NK-92 (cell line): Measurements from ENCODE around the gene SSBP3.

Experiments
- DNase-seq: peaks from one replicate; lab custom pipeline; 2025; ENCODE audit not compliant: unreplicated experiment; lab: John Stamatoyannopoulos, UW

The SSBP3 gene

DNA sequence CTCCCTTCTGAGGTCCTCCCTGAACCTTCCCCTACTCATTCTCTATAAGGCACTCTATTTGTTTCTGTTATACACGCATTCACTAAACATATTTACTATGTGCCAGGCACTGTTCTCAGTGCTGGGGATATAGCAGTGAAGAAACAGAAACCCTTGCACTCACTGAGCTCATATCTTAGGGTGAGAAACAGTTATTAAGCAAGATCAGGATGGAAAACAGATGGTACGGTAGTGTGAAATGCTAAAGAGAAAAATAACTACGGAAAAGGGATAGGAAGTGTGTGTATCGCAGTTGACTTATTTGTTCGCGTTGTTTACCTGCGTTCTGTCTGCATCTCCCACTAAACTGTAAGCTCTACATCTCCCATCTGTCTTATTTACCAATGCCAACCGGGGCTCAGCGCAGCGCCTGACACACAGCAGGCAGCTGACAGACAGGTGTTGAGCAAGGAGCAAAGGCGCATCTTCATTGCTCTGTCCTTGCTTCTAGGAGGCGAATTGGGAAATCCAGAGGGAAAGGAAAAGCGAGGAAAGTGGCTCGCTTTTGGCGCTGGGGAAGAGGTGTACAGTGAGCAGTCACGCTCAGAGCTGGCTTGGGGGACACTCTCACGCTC lies 206.9 kb downstream of the SSBP3 start:
- DNase-seq: no peak

- DNase-seq: no peak
Measured at GRCh38 chr1:54193453-54193852, 212.7 kb downstream of the SSBP3 start.

DNA sequence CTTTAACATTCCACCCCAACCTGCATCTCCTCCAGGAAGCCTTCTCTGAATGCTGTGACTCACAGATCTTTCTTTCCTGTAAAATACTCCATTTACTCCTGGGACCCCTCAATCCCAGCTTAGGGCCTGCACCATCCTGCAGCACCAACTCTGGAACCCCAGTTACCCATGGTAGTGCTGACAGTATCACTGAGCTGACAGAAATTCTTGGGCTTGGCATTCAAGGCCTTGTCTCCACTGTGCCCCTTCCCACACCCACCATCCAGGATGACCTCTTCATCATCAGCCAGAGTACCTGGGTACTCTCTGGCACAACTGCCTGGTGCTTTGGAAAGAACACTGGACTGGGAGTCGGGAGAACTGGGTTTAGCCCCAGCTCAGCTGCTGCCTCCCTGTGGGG lies 214.7 kb downstream of the SSBP3 start:
- no peak for DNase-seq

GRCh38 chr1:54190526-54190925 lies 215.7 kb downstream of the SSBP3 start:
- DNase-seq: no peak

DNA sequence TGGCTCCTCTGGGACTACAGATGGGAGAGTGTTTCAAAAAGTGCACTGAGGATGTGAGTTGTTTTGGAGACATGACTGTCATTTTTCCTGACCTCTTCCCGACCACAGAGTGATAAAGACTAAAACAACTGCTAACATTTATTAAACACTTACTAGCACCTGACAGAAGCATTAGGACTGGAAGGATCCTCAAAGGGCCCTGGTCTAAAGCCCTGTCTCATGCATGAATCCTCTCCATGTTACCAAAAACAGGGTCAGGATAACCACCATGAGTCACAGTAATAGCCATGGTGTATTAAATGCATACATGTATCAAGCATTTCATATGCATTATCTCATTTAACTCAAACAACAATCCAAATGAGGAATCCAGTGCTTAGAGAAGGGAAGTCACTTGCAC lies 217.9 kb downstream of the SSBP3 start:
- DNase-seq: no peak

GRCh38 chr1:54186056-54186455 lies 220.1 kb downstream of the SSBP3 start:
- no peak for DNase-seq

- no peak for DNase-seq
Measured at GRCh38 chr1:54180701-54181360, 225.4 kb downstream of the SSBP3 start.

DNA sequence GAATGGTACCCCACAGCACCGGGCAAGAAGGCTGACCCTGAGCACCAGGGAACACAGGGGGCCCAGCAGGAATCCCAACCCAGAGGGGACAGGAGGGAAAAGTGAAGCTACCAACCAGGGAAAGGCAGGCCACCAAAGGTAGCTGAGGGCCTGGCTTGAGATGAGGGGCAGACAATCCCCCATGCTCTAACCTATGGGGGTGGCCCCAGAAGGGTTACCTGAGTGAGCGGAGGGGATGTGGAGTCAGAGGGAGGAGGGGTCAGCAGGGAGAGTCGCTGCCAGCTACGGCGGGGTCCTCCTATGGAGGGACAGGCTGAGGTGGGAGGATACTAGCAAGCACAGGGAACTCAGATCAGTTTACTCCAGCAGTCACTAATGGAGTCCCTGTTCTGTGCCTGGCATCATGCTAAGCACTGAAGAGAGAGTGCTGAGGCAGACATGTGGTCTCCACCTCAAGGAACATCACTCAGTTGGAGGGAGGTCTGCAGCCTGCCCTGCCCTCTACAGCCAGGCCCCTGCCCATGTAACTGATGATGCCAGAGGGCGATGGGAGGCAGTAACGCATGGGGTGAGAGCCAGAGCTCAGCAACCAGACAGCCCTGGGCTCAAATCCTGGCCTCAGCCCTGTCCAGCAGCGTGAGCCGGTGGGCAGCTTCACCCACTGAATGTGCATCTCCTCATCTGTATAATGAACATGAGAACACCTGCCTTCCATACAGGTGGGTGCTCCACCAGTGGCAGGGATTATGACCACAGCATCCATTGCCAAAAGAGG lies 227.7 kb downstream of the SSBP3 start:
- no peak for DNase-seq

DNA sequence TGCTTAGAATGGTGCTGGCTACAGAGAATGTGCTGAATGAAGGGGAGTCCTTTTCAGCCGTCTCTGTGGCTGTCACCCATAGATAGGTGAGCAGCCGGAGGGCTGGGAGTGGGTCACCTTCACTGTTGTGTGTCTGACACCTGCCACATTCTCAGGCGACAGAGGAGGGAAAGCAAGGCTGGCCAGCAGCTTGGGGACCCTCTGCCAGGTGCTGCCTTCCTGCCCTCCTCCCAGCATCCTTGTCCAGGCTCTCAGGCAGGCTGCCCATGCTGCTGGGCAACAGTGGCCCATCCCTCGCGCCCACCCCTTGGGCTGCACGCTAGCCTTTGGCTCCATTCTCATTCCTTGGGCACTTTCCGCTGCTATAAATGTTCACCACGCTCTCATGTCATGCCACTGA lies 228.5 kb downstream of the SSBP3 start:
- DNase-seq: no peak

GRCh38 chr1:54176621-54177327 lies 229.4 kb downstream of the SSBP3 start:
- no peak for DNase-seq
